Liver (tissue), 9 donors: Measurements from ENCODE around the gene HINT2. TPM values are rescaled to one million over a fixed set of nuclear protein-coding genes. Genes with fewer than 3 reads are reported as not detected.

Source experiments
- DNase-seq: peaks from one replicate; pipeline ENCODE4 v3.0.0-alpha.2; 2017; ENCODE audit warnings: low spot score
- H3K27ac ChIP-seq, 2 donors: one replicate each; pipeline ENCODE4 v1.7.0; 2013; ENCODE audit warnings: inconsistent platforms in 2 of 2, low read length in 2 of 2, control low read depth in 1 of 2, low read depth in 1 of 2, mild to moderate bottlenecking in 1 of 2
- H3K27me3 ChIP-seq, 4 donors: one replicate each; pipeline versions ENCODE4 v1.6.1 to v1.7.0; 2013; ENCODE audit warnings: low read length in 3 of 4, inconsistent platforms in 1 of 4, mild to moderate bottlenecking in 1 of 4, moderate library complexity in 1 of 4; ENCODE audit not compliant: control insufficient read depth in 4 of 4, insufficient read depth in 4 of 4
- H3K36me3 ChIP-seq, 4 donors: one replicate each; pipeline versions ENCODE4 v1.6.1 to v1.7.0; 2013; ENCODE audit warnings: low read length in 3 of 4, mild to moderate bottlenecking in 3 of 4, low read depth in 1 of 4, moderate library complexity in 1 of 4; ENCODE audit not compliant: control insufficient read depth in 4 of 4, insufficient read depth in 3 of 4
- H3K4me1 ChIP-seq, 4 donors: one replicate each; pipeline versions ENCODE4 v1.6.1 to v1.7.0; 2013; ENCODE audit warnings: low read length in 3 of 4, mild to moderate bottlenecking in 3 of 4, moderate library complexity in 1 of 4; ENCODE audit not compliant: control insufficient read depth in 4 of 4, insufficient read depth in 4 of 4
- H3K4me3 ChIP-seq, 3 donors: one replicate each; pipeline versions ENCODE4 v1.6.1 to v1.7.0; 2013; ENCODE audit warnings: low read length in 3 of 3, control low read depth in 1 of 3, low read depth in 1 of 3, mild to moderate bottlenecking in 1 of 3
- H3K9ac ChIP-seq, 2 donors: one replicate each; pipeline ENCODE4 v1.7.0; 2013; ENCODE audit warnings: low read length in 2 of 2, mild to moderate bottlenecking in 2 of 2, moderate library complexity in 2 of 2, control low read depth in 1 of 2, low read depth in 1 of 2
- H3K9me3 ChIP-seq, 4 donors: one replicate each; pipeline versions ENCODE4 v1.6.1 to v1.7.0; 2013; ENCODE audit warnings: low read length in 3 of 4; ENCODE audit not compliant: control insufficient read depth in 4 of 4
- FOXA1 ChIP-seq: IDR thresholded peaks from 2 replicates; pipeline ENCODE4 v1.6.1; 2016; ENCODE audit warnings: antibody characterized with exemption
- FOXA2 ChIP-seq: IDR thresholded peaks from 2 replicates; pipeline ENCODE4 v1.6.1; 2016; ENCODE audit warnings: antibody characterized with exemption
- GABPA ChIP-seq, 2 donors: IDR thresholded peaks in 1 of 2; conservative IDR thresholded peaks in 1 of 2; 2 replicates each; pipeline ENCODE4 v1.6.1; 2016; ENCODE audit warnings: antibody characterized with exemption in 2 of 2, mild to moderate bottlenecking in 1 of 2, moderate library complexity in 1 of 2
- HNF4A ChIP-seq, 2 donors: conservative IDR thresholded peaks; 2 replicates each; pipeline ENCODE4 v1.6.1; 2016; ENCODE audit warnings: antibody characterized with exemption in 2 of 2, mild to moderate bottlenecking in 2 of 2
- NR2F2 ChIP-seq: IDR thresholded peaks from 2 replicates; pipeline ENCODE4 v1.6.1; 2016; ENCODE audit warnings: antibody characterized with exemption
- RAD21 ChIP-seq, 2 donors: IDR thresholded peaks; 2 replicates each; pipeline ENCODE4 v1.6.1; 2016; ENCODE audit warnings: antibody characterized with exemption in 2 of 2, mild to moderate bottlenecking in 2 of 2
- RXRA ChIP-seq, 2 donors: IDR thresholded peaks; 2 replicates each; pipeline ENCODE4 v1.6.1; 2017 to 2018; ENCODE audit warnings: antibody characterized with exemption in 2 of 2, mild to moderate bottlenecking in 1 of 2
- SP1 ChIP-seq: IDR thresholded peaks from 2 replicates; pipeline ENCODE4 v1.6.1; 2018; ENCODE audit warnings: antibody characterized with exemption, mild to moderate bottlenecking
- YY1 ChIP-seq: IDR thresholded peaks from 2 replicates; pipeline ENCODE4 v1.6.1; 2016; ENCODE audit warnings: antibody characterized with exemption, mild to moderate bottlenecking
- WGBS: extraction: QIAGEN DNeasy Blood & Tissue Kit; methylation state at CpG from one replicate; pipeline ENCODE4 v1.1.7; 2013; 5-methylcytosine and 5-hydroxymethylcytosine counted together
- polyA plus RNA-seq, 2 donors: library from polyadenylated mRNA; stranded (reverse) in 1 of 2; unstranded in 1 of 2; fragments of 200-250 nt in 1 of 2; fragments of >200 nt in 1 of 2; fragmentation: Nextera tagmentation in 1 of 2; extraction: Ambion mirVana in 1 of 2; gene quantifications; one replicate each; pipeline versions ENCODE4 v1.2.1 to v1.2.3, GENCODE V29; 2013 to 2015
- total RNA-seq, 2 donors: library from RNA; depleted of rRNA; stranded (reverse); fragments of >200 nt; gene quantifications; one replicate each; pipeline ENCODE4 v1.2.3, GENCODE V29; 2014
- TF ChIP-seq, protein P1 (sequence below): IDR thresholded peaks from 2 replicates; pipeline ENCODE4 v1.6.1; 2016; ENCODE audit warnings: antibody characterized with exemption, mild to moderate bottlenecking
- TF ChIP-seq, protein P2 (sequence below): IDR thresholded peaks from 2 replicates; pipeline ENCODE4 v1.6.1; 2016; ENCODE audit warnings: antibody characterized with exemption
- TF ChIP-seq, protein P3 (sequence below): fragments of 150-350 bp; IDR thresholded peaks from 2 replicates; pipeline ENCODE4 v1.5.1; 2017; ENCODE audit warnings: improper control_type of control experiment, low read depth, low read length; ENCODE audit not compliant: missing input control
- donor health status: healthy.
- donor health status: healthy.
- donor health status: healthy.
- donor health status: healthy.
- donor health status: healthy.

HINT2 gene
- total and polyA plus RNA-seq, 4 donors, result 34.3 to 176 (median 76.1) TPM

DNA sequence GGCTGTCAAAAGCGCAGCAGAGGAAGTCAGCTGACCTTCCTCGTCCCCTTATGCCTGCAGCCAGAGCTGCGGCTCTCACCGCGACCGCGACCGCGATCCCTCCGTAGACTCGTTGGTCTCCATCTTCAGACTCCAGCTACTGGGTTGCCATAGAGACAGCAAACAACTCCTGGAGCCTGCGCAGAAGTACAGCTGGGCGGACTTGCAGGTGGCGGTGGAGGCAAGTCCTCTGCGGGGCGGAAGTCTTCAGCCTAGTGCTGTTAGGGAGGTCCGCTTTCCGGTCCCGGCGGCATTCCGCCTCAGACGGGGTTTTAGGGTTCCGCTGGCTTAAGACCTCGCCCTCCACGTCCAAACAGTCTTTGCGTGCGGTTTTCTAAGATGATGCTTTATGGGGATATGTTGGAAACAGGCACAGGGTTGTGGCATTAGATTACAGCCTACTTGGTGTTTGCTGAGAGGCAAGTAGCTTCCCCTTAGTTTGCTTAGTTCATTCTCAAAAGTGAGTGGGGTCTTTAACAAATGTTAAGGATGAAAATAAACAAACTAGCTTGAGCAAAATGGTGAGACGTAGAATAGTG is 2.7 kb downstream of the HINT2 start, which contains the start of gene SPAG8:
Gene SPAG8 (minus strand): TSS at position 238 of the 578 bp plus-strand sequence. CDS start 115 bp downstream, at position 123.
- DNase-seq, result peak; percentile 85
- Histone ChIP-seq H3K9ac (peak within 1 kb of the TSS in 1 of 2 donors; percentile 37), H3K27ac (peak within 1 kb of the TSS; percentile 64 to 100), H3K4me1 (peaks cover 16 to 39% (median 35%) of the 10 kb centered on the region in 4 donors), H3K27me3 (no peaks in the 10 kb centered on the region), H3K4me3 (peak within 1 kb of the TSS; percentile 45 to 62 (median 49)), H3K36me3 (peaks cover 0 to 11% (median 5%) of the 10 kb centered on the region in 4 donors), H3K9me3 (no peaks in the 10 kb centered on the region)
- TF ChIP-seq SP1 (peak; percentile 61), RAD21 (IDR thresholded peaks at IDR 0.05) (peak in 1 of 2 donors; percentile 30), YY1 (peak; percentile 67), HNF4A (conservative IDR thresholded peaks at IDR 0.05) (peak in 1 of 2 donors; percentile 5), RXRA (IDR thresholded peaks at IDR 0.05) (peak in 1 of 2 donors; percentile 23), GABPA (IDR thresholded peaks at IDR 0.05 in 1 of 2, conservative IDR thresholded peaks at IDR 0.05 in 1 of 2) (peak; percentile 90 to 92), FOXA2 (no peak), NR2F2 (peak; percentile 22)
- TF ChIP-seq, protein P1, sequence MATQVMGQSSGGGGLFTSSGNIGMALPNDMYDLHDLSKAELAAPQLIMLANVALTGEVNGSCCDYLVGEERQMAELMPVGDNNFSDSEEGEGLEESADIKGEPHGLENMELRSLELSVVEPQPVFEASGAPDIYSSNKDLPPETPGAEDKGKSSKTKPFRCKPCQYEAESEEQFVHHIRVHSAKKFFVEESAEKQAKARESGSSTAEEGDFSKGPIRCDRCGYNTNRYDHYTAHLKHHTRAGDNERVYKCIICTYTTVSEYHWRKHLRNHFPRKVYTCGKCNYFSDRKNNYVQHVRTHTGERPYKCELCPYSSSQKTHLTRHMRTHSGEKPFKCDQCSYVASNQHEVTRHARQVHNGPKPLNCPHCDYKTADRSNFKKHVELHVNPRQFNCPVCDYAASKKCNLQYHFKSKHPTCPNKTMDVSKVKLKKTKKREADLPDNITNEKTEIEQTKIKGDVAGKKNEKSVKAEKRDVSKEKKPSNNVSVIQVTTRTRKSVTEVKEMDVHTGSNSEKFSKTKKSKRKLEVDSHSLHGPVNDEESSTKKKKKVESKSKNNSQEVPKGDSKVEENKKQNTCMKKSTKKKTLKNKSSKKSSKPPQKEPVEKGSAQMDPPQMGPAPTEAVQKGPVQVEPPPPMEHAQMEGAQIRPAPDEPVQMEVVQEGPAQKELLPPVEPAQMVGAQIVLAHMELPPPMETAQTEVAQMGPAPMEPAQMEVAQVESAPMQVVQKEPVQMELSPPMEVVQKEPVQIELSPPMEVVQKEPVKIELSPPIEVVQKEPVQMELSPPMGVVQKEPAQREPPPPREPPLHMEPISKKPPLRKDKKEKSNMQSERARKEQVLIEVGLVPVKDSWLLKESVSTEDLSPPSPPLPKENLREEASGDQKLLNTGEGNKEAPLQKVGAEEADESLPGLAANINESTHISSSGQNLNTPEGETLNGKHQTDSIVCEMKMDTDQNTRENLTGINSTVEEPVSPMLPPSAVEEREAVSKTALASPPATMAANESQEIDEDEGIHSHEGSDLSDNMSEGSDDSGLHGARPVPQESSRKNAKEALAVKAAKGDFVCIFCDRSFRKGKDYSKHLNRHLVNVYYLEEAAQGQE, result no peak
- TF ChIP-seq, protein P2, sequence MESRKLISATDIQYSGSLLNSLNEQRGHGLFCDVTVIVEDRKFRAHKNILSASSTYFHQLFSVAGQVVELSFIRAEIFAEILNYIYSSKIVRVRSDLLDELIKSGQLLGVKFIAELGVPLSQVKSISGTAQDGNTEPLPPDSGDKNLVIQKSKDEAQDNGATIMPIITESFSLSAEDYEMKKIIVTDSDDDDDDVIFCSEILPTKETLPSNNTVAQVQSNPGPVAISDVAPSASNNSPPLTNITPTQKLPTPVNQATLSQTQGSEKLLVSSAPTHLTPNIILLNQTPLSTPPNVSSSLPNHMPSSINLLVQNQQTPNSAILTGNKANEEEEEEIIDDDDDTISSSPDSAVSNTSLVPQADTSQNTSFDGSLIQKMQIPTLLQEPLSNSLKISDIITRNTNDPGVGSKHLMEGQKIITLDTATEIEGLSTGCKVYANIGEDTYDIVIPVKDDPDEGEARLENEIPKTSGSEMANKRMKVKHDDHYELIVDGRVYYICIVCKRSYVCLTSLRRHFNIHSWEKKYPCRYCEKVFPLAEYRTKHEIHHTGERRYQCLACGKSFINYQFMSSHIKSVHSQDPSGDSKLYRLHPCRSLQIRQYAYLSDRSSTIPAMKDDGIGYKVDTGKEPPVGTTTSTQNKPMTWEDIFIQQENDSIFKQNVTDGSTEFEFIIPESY, result no peak
- 7% methylated on average over 28 of the region's 28 CpGs for WGBS

DNA sequence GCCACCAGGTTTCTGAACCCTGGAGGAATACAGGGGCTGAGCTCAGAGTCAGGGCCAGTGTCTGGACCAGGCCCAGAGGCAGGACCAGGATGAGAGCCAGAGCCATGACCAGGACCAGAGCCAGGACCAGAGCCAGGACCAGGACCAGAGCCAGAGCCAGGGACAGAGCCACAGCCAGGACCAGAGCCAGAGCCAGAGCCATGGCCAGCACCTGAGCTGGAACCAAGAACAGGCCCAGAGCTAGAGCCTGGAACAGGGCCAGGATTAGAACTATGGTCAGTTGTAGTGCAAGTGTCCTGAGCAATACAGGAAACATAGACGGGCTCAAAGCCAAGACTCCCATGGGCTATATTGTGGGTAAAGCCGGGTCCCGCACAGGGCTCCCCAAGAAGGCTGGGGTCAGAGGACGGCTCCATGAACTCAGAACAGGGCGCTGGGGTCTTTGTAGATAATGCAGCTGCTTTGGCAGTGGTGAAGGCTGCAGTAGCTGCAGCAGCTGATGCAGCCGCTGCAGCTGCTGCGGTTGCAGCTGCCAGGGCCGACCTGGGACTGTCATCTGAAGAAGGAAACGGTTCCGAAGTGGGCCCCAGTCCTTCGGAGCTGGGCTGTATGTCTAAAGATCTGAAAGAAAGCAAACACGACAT is 3.3 kb downstream of the HINT2 start:
- H3K27ac ChIP-seq, result peak overlapping the region; percentile 28 to 64
- TF ChIP-seq YY1 (no peak), RXRA (IDR thresholded peaks at IDR 0.05) (no peak), GABPA (IDR thresholded peaks at IDR 0.05 in 1 of 2, conservative IDR thresholded peaks at IDR 0.05 in 1 of 2) (no peak), HNF4A (conservative IDR thresholded peaks at IDR 0.05) (peak; percentile 11 to 35), RAD21 (IDR thresholded peaks at IDR 0.05) (peak in 1 of 2 donors; percentile 15), FOXA1 (no peak), NR2F2 (no peak)
- TF ChIP-seq, protein P1, result no peak
- TF ChIP-seq, protein P2, result no peak
- TF ChIP-seq, protein P3, sequence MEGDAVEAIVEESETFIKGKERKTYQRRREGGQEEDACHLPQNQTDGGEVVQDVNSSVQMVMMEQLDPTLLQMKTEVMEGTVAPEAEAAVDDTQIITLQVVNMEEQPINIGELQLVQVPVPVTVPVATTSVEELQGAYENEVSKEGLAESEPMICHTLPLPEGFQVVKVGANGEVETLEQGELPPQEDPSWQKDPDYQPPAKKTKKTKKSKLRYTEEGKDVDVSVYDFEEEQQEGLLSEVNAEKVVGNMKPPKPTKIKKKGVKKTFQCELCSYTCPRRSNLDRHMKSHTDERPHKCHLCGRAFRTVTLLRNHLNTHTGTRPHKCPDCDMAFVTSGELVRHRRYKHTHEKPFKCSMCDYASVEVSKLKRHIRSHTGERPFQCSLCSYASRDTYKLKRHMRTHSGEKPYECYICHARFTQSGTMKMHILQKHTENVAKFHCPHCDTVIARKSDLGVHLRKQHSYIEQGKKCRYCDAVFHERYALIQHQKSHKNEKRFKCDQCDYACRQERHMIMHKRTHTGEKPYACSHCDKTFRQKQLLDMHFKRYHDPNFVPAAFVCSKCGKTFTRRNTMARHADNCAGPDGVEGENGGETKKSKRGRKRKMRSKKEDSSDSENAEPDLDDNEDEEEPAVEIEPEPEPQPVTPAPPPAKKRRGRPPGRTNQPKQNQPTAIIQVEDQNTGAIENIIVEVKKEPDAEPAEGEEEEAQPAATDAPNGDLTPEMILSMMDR, result no peak
- H3K9me3 ChIP-seq, result no peaks in the 10 kb centered on the region
- H3K4me1 ChIP-seq, result peaks cover 16 to 39% (median 35%) of the 10 kb centered on the region in 4 donors
- DNase-seq, result no peak
- no peaks in the 10 kb centered on the region for H3K27me3 ChIP-seq
- H3K4me3 ChIP-seq, result peak overlapping the region; percentile 45 to 62 (median 49)
- 11% methylated on average over 12 of the region's 12 CpGs for WGBS
- H3K9ac ChIP-seq, result no peak overlapping the region
- peaks cover 0 to 14% (median 6%) of the 10 kb centered on the region in 4 donors for H3K36me3 ChIP-seq
